ENCODE data around the gene LRP1B. TPM values are rescaled to one million over a fixed set of nuclear protein-coding genes. Genes with fewer than 3 reads are reported as not detected.

LRP1B gene
- total RNA-seq, 1 donor from 2014 or later: not detected

- DNase-seq (ENCODE audit: low spot score): no peak
- intact Hi-C loops (cut with micrococcal nuclease): no loop called here
- H3K9me3 Mint-ChIP-seq: peaks cover 22% of the 10 kb centered on the region
- H3K27me3 Mint-ChIP-seq (ENCODE audit: low read depth): no peaks in the 10 kb centered on the region
- H3K36me3 Mint-ChIP-seq (ENCODE audit: low read depth): no peaks in the 10 kb centered on the region
- no peak overlapping the region for H3K27ac Mint-ChIP-seq
- no peak overlapping the region for H3K4me3 Mint-ChIP-seq (ENCODE audit: low read depth)
- H3K4me1 Mint-ChIP-seq (ENCODE audit: low read depth): no peaks in the 10 kb centered on the region
Observed at GRCh38 chr2:141392517-141393213, 738.2 kb downstream of the LRP1B start.

DNA sequence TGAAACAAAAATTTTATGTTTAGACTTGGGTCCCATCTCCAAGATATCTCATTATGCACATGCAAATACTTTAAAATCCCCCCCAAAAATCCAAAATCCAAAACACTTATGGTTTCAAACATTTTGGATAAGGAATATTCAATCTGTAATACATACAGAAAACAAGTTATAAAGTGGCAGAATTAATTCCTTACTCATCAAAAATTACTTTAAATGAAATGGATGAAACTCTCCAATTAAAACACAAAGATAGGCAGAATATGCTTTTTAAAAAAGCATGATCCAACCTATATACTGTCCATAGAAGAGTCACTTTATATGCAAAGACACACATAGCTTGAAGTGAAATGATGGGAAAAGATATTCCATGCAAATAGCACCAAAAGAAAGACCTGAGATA, 744.6 kb downstream of the LRP1B start:
- Mint-ChIP-seq H3K27me3 (ENCODE audit: low read depth) (no peaks in the 10 kb centered on the region), H3K36me3 (ENCODE audit: low read depth) (no peaks in the 10 kb centered on the region), H3K9me3 (peaks cover 19% of the 10 kb centered on the region), H3K4me3 (ENCODE audit: low read depth) (no peak overlapping the region), H3K27ac (no peak overlapping the region), H3K4me1 (ENCODE audit: low read depth) (no peaks in the 10 kb centered on the region)
- DNase-seq (ENCODE audit: low spot score): no peak
- intact Hi-C loops (cut with micrococcal nuclease): no loop called here

DNA sequence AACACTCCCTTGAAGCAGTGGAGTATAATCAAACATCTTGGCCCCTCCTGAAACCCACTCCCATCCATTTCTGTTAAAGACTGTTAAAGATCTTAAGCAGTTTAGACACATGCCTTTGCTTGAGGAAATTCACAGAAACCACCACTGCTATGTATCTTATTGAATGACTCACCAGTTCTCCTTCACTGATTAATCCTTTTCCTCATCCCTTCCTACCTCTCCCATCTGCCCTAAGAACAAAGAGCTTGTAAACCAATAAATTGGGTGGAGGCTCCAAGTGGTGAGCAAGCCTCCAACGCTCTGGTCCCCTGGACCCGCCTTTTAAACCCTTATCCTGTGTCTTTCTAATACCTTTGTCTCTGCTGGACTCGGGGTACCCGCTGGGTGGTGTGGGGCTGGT, 746.1 kb downstream of the LRP1B start:
- Mint-ChIP-seq H3K9me3 (peaks cover 18% of the 10 kb centered on the region), H3K36me3 (ENCODE audit: low read depth) (no peaks in the 10 kb centered on the region), H3K27me3 (ENCODE audit: low read depth) (no peaks in the 10 kb centered on the region), H3K4me1 (ENCODE audit: low read depth) (no peaks in the 10 kb centered on the region), H3K27ac (no peak overlapping the region), H3K4me3 (ENCODE audit: low read depth) (no peak overlapping the region)
- DNase-seq (ENCODE audit: low spot score): no peak
- intact Hi-C loops (cut with micrococcal nuclease): no loop called here

- Mint-ChIP-seq H3K36me3 (ENCODE audit: low read depth) (no peaks in the 10 kb centered on the region), H3K4me1 (ENCODE audit: low read depth) (no peaks in the 10 kb centered on the region), H3K9me3 (peaks cover 24% of the 10 kb centered on the region), H3K4me3 (ENCODE audit: low read depth) (no peak overlapping the region), H3K27ac (no peak overlapping the region), H3K27me3 (ENCODE audit: low read depth) (no peaks in the 10 kb centered on the region)
- intact Hi-C loops (cut with micrococcal nuclease): no loop called here
- no peak for DNase-seq (ENCODE audit: low spot score)
Observed at GRCh38 chr2:141381946-141382345, 748.9 kb downstream of the LRP1B start.

DNA sequence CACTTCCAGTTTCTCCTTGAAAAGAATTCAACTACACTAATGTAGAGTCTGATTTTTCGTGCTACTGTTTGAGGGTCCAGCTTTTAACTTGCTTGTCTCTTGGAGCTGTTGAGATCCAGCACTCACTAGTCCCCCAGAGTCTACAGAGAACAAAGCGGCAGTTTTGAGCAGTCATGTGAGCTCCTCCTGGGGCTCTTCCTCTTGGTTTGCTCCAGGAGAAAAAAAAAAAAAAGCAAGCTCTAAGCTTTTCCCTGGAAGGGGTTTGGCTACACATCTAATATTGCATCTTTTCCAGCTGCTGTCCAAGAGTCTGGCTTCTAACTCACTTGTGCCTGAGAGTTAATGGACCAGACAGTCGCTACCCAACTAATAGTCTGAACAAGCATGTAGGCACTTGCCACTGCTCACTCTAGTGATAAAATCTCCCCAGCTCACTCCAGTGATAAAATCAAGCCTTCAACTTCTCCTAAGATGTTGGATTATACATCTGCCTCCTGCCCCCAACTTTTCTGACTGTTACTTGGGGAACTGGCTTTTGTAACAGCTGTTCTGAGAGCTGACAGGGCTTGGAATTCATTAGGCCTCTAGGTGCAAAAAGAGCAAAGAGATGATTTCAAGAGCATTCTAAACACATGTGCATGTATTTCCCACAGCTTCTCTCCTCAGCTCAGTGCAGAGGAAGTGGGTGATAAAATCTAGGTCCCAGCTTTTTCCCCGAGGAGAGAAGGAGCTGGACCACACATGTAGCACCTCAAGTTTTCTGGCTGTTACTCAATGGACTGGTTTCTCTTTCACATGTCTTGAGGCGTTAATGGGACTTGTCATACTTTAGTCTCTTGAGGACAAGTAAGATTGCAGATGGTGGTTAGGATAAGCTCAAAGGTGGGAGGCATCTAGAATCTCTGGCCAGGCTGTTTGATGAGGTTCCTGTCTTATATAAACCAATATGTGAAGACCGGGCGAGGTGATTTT, 750.5 kb downstream of the LRP1B start:
- no peak for DNase-seq (ENCODE audit: low spot score)
- Mint-ChIP-seq H3K4me3 (ENCODE audit: low read depth) (no peak overlapping the region), H3K36me3 (ENCODE audit: low read depth) (no peaks in the 10 kb centered on the region), H3K27ac (no peak overlapping the region), H3K9me3 (peaks cover 26% of the 10 kb centered on the region), H3K27me3 (ENCODE audit: low read depth) (no peaks in the 10 kb centered on the region), H3K4me1 (ENCODE audit: low read depth) (no peaks in the 10 kb centered on the region)
- intact Hi-C loops (cut with micrococcal nuclease): no loop called here

- no peak overlapping the region for H3K27ac Mint-ChIP-seq
- DNase-seq (ENCODE audit: low spot score): no peak
- H3K27me3 Mint-ChIP-seq (ENCODE audit: low read depth): no peaks in the 10 kb centered on the region
- intact Hi-C loops (cut with micrococcal nuclease): no loop called here
- no peaks in the 10 kb centered on the region for H3K36me3 Mint-ChIP-seq (ENCODE audit: low read depth)
- H3K9me3 Mint-ChIP-seq: peaks cover 16% of the 10 kb centered on the region
- H3K4me3 Mint-ChIP-seq (ENCODE audit: low read depth): no peak overlapping the region
- H3K4me1 Mint-ChIP-seq (ENCODE audit: low read depth): no peaks in the 10 kb centered on the region
Observed at GRCh38 chr2:141364821-141365220, 766.0 kb downstream of the LRP1B start.

- H3K4me3 Mint-ChIP-seq (ENCODE audit: low read depth): no peak overlapping the region
- peaks cover 21% of the 10 kb centered on the region for H3K9me3 Mint-ChIP-seq
- intact Hi-C loops (cut with micrococcal nuclease): no loop called here
- H3K4me1 Mint-ChIP-seq (ENCODE audit: low read depth): no peaks in the 10 kb centered on the region
- H3K36me3 Mint-ChIP-seq (ENCODE audit: low read depth): no peaks in the 10 kb centered on the region
- H3K27me3 Mint-ChIP-seq (ENCODE audit: low read depth): no peaks in the 10 kb centered on the region
- no peak overlapping the region for H3K27ac Mint-ChIP-seq
- DNase-seq (ENCODE audit: low spot score): no peak
Observed at GRCh38 chr2:141362311-141362710, 768.5 kb downstream of the LRP1B start.

- no peak for DNase-seq (ENCODE audit: low spot score)
- Mint-ChIP-seq H3K9me3 (peaks cover 41% of the 10 kb centered on the region), H3K27ac (no peak overlapping the region), H3K4me1 (ENCODE audit: low read depth) (no peaks in the 10 kb centered on the region), H3K4me3 (ENCODE audit: low read depth) (no peak overlapping the region), H3K27me3 (ENCODE audit: low read depth) (no peaks in the 10 kb centered on the region), H3K36me3 (ENCODE audit: low read depth) (no peaks in the 10 kb centered on the region)
- intact Hi-C loops (cut with micrococcal nuclease): no loop called here
Observed at GRCh38 chr2:141348481-141348880, 782.3 kb downstream of the LRP1B start.

- no peak overlapping the region for H3K27ac Mint-ChIP-seq
- H3K9me3 Mint-ChIP-seq: peaks cover 31% of the 10 kb centered on the region
- no peaks in the 10 kb centered on the region for H3K27me3 Mint-ChIP-seq (ENCODE audit: low read depth)
- H3K4me1 Mint-ChIP-seq (ENCODE audit: low read depth): no peaks in the 10 kb centered on the region
- no peak overlapping the region for H3K4me3 Mint-ChIP-seq (ENCODE audit: low read depth)
- no peak for DNase-seq (ENCODE audit: low spot score)
- intact Hi-C loops (cut with micrococcal nuclease): no loop called here
- no peaks in the 10 kb centered on the region for H3K36me3 Mint-ChIP-seq (ENCODE audit: low read depth)
Observed at GRCh38 chr2:141341444-141341843, 789.4 kb downstream of the LRP1B start.

- Mint-ChIP-seq H3K4me3 (ENCODE audit: low read depth) (no peak overlapping the region), H3K36me3 (ENCODE audit: low read depth) (no peaks in the 10 kb centered on the region), H3K4me1 (ENCODE audit: low read depth) (no peaks in the 10 kb centered on the region), H3K9me3 (peaks cover 23% of the 10 kb centered on the region), H3K27ac (no peak overlapping the region), H3K27me3 (ENCODE audit: low read depth) (no peaks in the 10 kb centered on the region)
- intact Hi-C loops (cut with micrococcal nuclease): no loop called here
- no peak for DNase-seq (ENCODE audit: low spot score)
Observed at GRCh38 chr2:141331127-141331526, 799.7 kb downstream of the LRP1B start.

DNA sequence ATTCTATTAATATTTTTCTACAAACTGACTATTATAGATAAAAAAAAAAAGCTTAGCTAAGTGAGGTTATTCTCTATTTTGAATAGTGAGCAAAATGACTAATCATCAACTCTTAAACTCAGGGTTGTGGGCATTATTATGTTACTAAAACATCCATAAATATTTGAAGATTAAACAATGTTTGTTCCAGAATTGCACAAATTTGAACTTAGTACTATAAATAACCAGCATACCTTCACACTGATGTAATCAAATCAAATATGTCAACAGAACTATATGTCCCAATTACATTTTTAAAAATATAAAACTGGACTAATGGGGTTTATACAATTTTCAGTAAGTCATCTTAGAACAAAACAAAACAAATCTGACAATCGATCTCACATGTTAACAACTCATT, 800.9 kb downstream of the LRP1B start:
- no peak for DNase-seq (ENCODE audit: low spot score)
- no peaks in the 10 kb centered on the region for H3K36me3 Mint-ChIP-seq (ENCODE audit: low read depth)
- no peaks in the 10 kb centered on the region for H3K4me1 Mint-ChIP-seq (ENCODE audit: low read depth)
- H3K27me3 Mint-ChIP-seq (ENCODE audit: low read depth): no peaks in the 10 kb centered on the region
- peaks cover 15% of the 10 kb centered on the region for H3K9me3 Mint-ChIP-seq
- no peak overlapping the region for H3K4me3 Mint-ChIP-seq (ENCODE audit: low read depth)
- no peak overlapping the region for H3K27ac Mint-ChIP-seq
- intact Hi-C loops (cut with micrococcal nuclease): no loop called here

DNA sequence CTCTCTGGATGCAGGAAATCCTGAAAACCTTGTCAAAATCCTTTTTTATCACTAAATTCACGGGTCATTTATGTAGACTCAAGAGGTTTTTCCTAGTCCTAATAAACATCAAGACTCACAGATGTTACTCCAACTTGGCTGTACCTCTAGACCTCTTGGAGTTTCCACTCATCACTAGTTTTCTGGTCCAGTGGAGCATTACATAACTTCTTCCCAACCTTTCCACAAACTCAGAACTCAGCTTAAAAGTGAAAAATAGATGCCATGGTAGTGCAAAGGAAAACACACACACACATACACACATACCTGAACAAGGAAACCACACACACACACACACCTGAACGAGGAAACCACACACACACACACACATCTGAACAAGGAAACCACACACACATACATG, 807.2 kb downstream of the LRP1B start:
- Mint-ChIP-seq H3K4me1 (ENCODE audit: low read depth) (no peaks in the 10 kb centered on the region), H3K4me3 (ENCODE audit: low read depth) (no peak overlapping the region), H3K9me3 (peaks cover 18% of the 10 kb centered on the region), H3K36me3 (ENCODE audit: low read depth) (no peaks in the 10 kb centered on the region), H3K27ac (no peak overlapping the region), H3K27me3 (ENCODE audit: low read depth) (no peaks in the 10 kb centered on the region)
- DNase-seq (ENCODE audit: low spot score): no peak
- intact Hi-C loops (cut with micrococcal nuclease): no loop called here

DNA sequence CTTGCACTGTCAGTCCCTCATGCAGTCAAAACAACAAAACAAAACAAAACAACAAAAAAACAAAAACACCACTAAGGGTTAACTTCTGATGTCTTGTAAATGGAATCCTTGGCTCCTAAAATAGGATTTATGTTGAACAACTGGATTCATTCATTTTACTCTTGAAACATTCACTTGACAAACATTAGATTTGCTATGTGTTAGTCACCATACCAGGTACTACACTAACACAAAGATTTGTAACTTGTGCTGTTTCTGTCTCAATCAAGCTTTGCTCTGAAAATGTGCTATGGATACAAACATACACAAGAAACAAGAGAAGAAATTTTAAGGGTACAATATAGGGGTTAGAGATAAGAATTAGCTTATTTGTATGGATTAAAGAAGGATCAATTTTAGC, 812.8 kb downstream of the LRP1B start:
- no peaks in the 10 kb centered on the region for H3K27me3 Mint-ChIP-seq (ENCODE audit: low read depth)
- DNase-seq (ENCODE audit: low spot score): no peak
- intact Hi-C loops (cut with micrococcal nuclease): no loop called here
- no peak overlapping the region for H3K27ac Mint-ChIP-seq
- no peaks in the 10 kb centered on the region for H3K36me3 Mint-ChIP-seq (ENCODE audit: low read depth)
- H3K4me3 Mint-ChIP-seq (ENCODE audit: low read depth): no peak overlapping the region
- H3K9me3 Mint-ChIP-seq: peaks cover 23% of the 10 kb centered on the region
- no peaks in the 10 kb centered on the region for H3K4me1 Mint-ChIP-seq (ENCODE audit: low read depth)
